HG03442 (cell line): ENCODE data around the gene NTM.
A peak's percentile ranks its signal among the peaks of the same experiment; 100 is the strongest.

Experiments
- ATAC-seq: cut with Tn5 transposase; IDR thresholded peaks from one replicate; pipeline ENCODE4 v1.9.1; 2021; ENCODE audit warnings: mild to moderate bottlenecking, moderate library complexity; ENCODE audit not compliant: unreplicated experiment

The NTM gene

DNA sequence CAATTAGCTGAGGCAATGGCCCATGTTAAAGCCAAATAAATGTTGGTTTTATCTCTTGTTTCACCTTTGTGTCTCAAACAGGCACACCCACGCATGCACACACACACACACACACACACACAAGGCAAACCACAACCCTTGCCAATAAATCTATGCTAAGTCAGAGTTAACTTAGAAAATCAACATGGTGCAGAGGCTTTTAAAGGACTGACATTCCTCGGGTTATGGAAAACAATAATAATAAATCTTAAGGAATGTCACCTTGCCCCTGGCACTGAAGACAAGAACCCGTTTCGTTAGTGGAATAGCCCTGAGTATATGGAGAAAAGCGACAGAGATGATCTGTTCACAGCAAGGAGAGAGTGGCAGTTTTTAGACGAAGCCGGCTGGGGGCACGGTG is 326.3 kb downstream of the NTM start:
- no peak for ATAC-seq

DNA sequence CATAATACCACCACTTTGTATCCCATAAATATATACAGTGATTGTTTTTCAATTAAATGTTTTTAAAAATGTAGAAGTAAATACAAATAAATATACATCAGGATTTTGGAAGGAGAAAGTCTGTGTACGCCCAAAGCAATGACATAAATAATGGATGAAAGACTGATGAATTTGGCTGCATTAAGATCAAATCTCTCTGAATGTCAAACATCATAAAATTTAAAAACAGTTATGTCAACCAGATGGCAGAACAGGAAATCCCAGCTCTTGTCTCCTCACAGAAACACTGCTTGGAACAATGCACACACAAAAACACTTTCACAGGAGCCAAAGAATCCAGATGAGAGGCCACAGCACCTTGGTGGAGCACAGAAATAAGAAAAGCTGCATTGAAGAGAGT is 332.9 kb downstream of the NTM start:
- no peak for ATAC-seq

DNA sequence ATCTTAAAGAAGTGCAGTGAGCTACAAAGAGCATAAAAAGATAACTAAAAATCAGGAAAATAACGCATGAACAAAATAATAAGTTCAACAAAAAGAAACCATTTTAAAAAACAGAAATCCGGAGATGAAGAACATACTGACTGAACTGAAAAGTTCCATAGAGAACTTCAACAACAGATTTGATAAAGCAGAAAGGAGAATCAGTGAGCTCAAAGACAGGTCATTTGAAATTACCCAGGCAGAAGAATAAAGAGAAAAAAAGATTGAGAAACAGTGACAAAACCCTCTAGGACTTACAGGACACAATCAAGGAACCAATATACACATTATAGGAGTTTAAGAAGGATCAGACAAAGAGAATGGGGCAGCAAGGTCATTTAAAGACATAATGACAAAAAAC is 334.3 kb downstream of the NTM start:
- ATAC-seq: no peak

DNA sequence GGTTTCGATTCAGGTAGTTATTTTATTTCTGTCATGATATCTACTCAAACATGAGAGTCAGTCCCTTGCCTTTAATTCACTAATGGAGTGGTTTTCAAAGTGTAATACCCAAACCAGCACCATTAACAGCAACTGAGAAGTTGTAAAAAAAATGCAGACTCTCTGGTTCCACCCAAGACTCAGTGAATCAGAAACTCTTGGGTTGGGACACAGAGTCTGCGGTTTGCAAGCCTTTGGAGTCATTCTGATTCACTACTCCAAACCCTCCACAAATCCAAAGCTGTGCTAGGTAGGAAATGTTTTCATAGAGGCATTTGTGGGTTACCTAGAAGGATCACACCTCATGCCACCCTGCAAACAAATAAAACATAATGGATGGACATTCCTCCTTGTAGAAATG is 340.1 kb downstream of the NTM start:
- no peak for ATAC-seq

DNA sequence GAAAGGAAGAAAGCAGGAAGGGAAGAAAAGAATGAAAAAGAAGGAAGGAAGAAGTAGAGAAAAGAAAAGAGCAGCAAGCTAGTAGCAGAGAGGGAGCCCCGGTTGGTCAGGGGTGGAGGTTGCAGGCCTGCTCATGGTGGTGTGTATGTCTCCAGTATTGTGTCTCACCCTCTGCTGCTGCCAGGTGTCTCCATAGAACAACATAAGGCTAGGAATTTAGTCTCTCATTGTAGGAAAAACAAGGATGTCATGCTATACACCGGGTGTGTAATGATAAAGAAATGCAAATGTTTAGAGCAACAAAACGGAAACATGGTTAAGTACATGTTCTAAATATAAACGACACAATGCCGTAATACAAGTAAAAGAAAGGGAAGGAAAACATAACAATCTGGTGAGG is 342.5 kb downstream of the NTM start:
- no peak for ATAC-seq

DNA sequence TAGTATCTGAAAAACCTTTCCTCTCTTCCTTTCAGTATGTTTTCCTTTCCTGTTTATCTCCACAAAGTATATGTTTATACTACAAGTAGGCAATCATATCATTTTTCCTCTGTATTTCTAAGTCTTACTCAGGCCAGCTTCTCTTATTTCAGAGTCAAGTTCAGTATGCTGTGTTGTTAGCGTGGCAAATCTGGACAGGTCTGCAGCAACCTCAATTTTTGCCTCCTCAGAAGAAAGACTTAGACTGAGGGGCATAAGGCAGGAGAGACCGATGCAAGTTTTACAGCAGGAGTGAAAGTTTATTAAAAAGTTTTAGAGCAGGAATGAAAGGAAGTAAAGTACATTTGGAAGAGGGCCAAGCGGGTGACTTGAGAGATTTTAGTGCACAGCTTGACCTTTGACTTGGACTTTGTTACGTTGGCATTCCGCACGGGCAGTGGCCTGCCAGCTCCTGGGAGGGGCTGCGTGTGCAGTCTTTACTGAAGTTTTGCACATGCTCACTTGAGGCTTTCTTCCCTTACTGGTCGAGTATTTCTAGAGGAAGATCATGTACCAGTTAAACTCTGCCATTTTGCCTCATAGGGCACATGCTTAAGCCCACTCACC is 343.2 kb downstream of the NTM start:
- ATAC-seq: no peak

DNA sequence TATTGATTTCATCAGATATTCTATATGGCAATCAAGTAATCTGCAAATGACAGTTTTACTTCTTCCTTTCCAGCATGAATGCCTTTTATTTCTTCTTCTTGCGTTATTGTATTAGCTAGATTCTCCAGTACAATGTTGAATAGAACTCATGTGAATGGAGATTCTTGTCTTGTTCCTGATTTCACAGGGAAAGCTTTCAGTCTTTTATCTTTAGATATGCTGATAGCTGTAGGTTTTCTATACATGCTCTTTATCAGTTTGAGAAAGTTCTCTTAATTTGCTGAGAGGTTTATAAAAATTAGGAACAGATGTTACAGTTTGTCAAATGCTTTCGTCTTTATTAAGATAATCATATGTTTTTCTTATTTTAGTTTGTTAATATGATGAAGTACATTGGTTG is 347.2 kb downstream of the NTM start:
- no peak for ATAC-seq

DNA sequence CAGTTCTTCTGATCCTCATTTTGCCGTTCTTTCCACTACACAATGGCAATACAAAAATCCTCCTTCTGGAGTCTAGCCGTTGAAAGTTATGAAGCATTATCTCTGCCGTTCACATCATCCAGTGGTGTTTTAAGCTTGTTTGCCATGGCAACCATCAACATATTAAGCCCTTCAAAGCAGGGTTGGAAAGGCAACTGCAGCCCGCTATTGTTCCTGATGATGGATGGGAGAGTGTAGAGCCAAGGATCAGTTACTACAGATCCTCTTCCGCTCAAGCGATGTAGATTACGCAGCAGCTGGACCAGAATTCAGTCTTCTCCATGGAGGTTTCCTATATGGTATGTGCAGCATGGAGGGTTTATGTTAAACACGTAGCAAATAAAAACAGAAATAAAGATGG is 352.7 kb downstream of the NTM start:
- no peak for ATAC-seq

DNA sequence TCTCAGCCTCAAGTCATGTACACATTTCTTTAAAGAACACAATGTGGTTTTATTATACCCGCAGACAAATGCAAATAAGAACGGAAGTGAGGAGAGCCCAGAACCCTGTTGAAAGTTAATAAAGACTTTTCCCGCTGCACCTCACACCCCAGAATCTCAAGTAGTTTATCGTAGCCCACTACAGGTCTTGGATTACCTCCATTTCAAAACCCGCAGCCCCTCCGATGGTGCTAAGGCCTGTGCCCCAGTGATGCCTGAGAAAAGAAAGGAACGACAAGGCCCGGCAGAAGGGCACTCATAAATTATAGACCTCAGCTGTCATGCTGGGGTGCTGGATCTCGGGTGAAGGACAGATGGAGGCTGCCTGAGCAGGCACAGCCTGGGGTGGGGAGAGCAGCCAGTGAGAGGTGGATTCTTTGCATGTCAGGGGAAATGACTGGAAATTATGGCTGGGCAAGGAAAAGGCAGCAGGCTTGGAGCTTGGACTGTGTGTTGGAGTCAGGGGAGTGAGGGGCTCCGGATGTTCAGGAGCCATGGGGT is 354.1 kb downstream of the NTM start:
- no peak for ATAC-seq

DNA sequence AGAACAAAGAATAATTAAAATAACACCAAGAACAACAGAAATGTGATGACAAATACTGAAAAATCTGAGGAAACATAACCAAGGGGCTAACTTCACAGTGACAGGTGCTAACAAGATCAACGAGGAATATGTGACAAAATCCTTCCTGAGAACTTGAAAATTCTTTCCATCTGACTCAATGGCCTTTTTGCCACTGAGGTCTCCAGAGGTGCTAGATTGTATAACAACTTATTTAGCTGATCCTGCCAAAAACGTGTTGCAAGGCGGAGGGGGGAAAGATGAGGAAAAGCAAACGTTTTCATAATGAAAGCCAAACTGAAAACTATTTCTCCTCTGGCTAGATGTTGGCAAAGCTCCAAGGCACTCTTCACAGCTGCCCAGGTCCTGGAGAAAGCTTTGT is 364.5 kb downstream of the NTM start:
- no peak for ATAC-seq

DNA sequence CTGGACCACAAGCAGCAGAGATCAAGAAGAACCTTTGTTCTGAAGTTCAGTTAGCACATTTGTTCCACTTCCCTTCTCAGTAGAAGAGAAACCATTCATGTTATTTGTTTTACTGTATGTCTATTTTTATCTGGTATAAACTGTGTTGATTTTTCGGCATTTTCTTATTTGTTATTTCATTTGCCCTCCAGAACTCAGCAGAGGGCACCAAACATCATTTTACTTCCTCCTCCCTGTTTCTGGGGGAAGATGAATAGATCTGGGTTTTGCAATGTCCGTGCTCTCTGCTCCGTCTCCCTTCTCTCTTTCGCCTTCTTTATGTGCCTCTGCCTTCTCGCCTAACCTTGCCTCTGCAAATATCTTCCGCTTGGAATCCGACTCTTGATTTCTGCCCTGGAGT is 366.9 kb downstream of the NTM start:
- ATAC-seq: no peak

DNA sequence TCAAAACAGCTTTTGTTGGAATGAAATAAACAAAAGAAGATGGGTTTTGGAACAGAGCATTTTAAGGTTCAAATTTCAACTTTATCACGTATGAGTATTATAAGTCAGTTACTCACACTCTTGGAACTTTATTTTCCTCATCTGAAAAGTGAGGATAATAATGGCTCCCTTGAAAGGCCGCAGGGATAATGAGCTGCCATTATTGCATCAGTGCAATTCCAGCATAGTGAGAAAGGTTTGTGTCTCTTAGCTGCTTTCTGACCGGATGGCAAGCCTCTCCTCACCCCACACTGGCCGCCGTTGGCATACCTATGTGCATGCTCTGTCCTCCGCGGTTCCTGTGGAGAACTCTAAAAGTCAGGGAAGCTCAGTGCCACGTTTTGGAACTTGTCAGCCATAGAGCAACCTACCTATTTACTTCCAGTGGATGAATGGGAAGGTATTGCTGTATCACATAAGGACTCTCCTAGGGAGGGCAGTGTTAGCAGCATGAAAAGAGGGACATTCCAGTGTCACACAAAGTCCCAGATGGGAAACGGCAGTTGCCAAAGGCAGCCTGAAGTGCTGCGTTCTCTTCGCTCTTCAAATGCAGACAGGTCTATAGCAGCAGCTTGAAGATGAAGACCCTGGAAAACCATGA is 368.9 kb downstream of the NTM start:
- no peak for ATAC-seq

DNA sequence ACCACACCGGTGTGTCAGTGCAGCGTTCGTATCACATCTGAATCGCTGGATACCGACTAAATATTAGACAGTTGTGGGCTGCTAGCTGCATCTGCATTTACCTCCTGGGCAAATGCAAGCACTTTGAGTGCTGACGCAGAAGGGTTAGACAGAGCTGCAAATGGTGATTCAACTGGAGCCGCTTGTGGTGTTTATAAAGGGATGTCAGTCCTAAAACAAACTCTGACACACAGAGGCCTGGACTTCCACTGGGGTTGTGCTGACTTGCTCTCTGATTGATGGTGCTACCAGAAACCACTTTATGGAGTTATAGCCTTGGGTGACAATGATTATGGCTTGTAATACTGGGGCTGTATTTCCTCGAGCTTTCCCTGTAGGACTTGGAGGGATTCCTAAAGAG is 374.4 kb downstream of the NTM start:
- no peak for ATAC-seq

DNA sequence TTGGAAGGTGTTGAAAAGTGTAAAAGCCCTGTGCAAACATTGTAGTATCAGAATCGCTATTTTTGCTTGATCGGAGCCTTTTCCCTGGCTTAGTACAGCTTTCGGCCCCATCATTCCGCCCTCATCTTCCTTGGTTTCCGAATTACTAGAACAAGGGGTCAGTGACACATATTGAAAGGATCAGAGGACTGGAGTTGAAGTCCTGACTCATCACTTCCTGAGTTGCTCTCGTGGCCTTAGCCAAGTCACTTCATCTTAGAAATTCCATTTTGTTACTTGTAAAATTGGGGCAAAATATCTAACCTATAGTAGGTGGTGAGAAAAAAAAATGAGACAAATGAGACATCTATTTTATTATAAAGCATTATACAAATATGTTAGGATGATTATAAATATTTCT is 375.0 kb downstream of the NTM start:
- no peak for ATAC-seq

DNA sequence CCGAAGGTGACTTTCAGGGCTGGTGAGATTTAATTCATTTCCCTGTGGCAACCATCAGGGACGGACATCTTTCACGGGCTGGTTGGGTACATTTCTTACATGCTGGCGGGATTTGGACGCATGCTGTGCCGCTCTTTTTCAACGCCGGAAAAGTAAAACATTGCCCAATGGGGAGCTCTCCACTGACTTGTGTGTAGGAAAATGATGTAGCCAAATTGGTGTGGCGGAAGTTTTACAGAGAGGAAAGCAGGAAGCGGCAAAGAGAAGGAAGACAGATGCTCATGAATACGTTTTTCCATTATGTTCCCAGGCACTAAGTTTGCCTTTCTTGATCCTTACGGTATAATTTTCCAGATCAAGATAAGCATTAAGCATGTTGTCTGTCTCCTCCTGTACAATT is 375.8 kb downstream of the NTM start:
- no peak for ATAC-seq

DNA sequence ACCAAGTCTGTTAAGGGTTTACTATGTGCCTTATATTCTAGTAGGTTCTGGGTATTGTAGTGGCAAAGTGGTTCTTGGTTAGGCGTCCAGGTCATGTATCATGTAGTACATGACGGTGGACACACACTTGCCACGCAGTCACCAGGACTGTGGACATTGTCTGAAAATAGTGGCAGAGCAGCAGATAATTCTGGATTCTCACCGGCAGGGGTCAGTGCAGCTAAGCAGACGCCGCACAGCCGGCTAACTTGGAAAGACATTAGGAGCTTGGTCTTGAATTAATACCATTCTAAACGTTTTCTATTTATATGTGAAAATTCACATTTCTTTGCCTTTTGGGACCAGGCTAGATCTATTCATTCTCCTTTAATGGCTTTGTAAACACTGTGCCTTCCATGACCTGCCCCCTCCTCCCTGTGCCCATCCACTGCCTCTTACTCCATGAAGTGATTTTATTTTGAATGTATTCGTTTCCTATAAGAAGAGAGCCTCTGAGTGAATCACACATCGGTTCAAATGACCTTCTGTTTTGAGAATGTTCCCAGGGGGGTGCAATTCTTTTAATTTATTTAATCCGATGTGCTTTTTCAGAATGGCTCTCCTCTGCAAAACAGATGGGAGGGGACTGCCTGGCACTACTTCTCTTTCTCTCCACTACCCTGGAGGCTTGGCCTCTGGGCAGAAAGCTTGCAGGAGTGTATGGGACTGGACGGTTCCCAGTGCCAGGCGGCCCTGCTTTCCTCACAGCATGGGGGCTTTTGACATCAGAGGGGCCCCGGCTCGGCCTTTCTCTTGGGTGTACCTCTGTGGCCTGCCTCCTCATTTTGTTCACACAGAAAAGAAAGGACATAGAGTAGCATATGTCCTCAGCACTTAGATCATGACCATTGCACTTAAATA is 378.0 kb downstream of the NTM start:
- ATAC-seq: peak; percentile 87

DNA sequence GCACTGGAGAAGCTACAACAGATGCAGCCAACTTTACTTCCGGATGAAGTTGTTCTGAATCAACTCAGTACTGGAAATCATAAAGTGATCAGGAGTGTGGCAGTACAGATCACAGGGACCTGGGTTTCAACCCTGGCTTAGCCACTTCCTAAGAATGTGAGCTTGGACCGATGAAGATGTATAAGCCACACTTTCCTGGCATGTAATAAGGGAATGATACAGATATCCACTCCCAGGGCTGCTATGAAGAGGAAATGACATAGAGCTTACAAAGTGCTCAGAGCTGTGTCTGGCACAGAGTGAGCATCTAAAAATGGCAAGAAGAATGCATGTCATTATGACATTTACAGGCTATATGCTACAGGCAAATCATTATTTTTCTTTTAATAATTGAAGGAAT is 378.7 kb downstream of the NTM start:
- ATAC-seq: no peak

DNA sequence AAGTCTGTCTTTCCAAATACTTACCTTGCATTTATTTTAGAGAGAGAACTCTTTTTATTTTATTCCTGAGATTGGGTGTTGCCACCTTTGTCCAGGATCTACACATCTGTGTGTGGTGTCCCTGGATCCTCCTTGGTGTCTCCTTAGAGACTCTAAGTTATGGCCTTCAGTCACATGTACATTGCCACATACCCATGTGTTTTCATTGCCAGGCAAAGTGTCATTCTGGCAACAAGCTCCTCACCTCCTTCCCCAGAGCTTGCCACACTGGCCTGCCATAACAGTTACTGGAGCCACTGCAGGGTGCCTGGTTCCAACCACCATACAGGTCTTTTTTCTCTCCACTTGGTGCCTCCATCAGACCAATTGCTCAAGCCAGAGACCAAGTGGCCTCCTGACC is 379.7 kb downstream of the NTM start:
- ATAC-seq: no peak

DNA sequence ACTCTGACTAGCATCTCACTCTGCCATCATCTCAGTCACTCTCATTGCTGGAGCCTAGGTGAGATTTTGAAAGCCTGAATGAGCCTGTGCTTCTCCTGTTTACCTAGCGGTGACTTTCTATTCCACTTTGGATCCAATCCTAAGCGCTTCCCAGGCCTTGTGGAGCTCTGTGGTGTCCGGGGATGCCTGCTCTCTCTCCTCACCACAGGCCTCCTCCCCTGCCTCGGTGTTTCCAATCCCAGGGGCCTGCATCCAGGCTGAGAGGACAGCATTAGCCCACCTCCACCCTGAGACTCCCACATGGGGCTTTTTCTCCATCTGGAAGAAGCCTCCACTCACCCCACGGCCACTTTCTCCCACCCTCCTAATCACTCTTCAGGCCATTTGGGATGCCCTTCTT is 380.3 kb downstream of the NTM start:
- ATAC-seq: no peak

DNA sequence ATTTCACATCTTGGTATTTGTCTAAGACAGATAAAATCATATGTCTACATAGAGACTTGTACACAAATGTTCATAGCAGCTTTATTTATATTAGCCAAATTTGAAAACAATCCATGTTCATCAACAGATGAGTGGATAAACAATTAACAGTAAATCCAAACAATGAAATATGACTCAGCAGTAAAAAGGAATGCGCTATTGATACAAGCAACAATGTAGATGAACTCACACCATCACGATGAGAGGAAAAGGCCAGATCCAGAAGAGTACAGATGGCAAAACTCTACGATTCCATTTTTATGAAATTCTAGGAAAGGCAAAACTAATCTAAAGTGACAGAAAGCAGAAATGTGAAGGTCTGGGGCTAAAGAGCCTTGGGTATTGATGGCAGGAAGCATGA is 384.3 kb downstream of the NTM start:
- no peak for ATAC-seq

DNA sequence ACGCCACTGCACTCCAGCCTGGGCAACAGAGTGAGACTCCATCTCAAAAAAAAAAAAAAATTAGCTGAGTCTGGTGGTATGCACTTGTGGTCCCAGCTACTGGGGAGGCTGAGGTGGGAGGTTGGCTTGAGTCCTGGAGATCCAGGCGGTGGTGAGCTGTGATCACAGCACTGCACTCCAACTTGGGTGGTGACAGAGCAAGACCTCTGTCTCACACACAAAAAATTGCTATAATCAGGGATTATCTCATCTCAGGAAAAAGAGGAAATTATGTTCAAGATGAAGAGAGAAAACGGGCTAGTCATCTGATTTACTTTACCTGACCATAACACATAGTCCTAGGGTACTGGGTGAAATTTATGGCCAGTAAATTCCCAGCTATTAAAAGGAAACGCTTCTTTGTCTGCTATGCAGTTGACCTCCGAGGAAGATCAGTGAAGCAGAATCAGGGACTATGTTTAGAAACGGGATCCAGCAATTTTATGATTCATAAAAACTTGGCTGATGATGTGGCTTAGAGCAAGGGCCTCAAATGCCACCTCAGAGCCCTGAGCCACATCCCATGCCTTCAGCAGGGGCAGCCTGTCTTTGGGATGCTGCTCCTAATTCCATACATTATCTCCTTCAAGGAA is 386.2 kb downstream of the NTM start:
- ATAC-seq: no peak
